GM18520 (cell line): ENCODE data around the gene KLHL3.

Source experiments
- ATAC-seq: cut with Tn5 transposase; IDR thresholded peaks from one replicate; pipeline ENCODE4 v1.9.1; 2021; ENCODE audit not compliant: unreplicated experiment

The KLHL3 gene

DNA sequence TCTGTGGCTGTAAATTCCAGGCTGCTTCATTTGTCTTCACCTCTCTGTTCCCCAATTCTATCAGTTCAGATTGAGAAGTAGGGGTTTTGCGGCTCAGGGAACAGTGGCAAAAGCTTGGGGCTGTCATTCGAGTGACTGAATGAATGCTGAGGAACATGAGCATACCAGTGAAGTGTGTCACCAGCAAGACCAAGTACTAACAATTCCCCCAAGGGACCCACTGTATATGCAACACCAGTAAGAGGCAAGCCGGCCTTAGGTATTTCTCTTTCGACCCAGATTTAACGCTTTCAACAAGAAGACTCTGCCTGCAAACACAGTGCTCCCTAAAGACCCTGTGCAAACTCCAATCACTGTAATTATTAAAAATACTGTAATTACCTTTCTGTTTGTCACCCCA is 25.8 kb downstream of the KLHL3 start:
- no peak for ATAC-seq

DNA sequence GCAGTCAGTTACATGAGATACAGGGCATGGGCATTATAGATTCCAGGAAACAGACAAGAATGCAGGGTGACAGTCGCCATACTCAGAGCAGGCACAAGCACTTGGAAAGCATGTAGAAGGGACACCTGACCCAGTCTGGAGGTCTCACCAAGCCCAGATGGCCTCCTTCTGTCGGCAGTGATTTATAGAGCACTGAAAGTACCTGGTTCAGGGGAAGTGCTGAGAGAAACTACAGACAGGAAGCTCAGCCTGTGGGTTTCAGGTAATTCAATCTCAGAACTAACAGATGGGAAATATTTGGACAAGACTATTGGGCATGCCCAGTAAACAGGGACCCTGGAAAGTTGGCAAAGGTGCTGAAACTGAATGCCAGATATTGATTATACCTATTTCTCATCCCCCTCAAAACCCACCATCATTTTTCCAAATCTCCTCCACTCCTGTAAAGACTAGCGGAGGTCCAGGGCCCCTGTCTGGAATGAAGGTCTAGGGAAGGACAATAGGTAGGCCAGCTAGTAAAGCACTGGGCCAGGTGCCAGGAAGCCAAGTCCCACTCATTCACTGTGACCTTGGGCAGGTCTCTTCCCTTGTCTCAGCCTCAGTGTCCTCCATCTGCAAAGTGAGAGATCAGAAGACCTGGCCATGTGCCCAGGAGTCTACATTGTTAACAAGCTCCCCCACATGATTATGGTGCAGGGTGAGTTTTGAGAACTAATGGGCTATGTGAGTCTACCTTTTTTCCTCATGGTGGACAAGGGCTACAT is 26.9 kb downstream of the KLHL3 start:
- ATAC-seq, result no peak

DNA sequence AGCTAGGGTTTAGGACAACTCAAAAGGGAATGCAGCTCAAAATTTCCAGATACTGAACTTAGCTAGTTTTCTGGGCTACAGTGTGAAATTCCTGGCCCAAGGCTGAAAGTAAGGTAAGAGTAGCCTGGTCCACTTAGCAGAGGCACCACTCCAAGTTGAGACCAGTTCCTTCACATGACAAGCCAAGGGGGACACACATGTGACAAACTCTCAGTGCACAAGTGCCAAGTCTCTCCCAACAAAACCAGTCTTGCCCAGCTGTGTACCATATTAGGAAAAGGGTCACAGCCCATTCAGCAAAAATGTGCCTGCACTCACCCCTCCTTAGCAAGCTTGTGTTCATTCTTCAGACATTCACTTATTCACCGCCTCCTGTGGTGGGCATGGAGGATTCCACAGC is 27.8 kb downstream of the KLHL3 start:
- no peak for ATAC-seq

DNA sequence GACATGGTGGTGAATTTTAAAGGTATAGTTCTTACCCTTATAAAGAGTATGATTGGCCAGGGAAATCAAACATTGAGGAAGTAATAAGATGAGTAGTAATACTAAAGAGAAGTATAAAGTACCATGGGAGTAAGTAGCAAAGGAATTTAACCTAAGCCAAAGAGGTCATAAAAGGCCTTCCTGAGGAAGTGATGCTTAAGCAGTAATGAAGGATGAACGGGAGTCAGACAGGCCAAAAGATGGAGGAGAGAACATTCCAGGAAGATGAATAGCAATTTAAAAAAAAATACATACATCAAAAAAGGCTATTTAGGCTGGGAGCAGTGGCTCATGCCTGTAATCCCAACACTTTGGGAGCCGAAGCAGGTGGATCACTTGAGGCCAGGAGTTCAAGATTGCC is 29.0 kb downstream of the KLHL3 start:
- ATAC-seq, result no peak

DNA sequence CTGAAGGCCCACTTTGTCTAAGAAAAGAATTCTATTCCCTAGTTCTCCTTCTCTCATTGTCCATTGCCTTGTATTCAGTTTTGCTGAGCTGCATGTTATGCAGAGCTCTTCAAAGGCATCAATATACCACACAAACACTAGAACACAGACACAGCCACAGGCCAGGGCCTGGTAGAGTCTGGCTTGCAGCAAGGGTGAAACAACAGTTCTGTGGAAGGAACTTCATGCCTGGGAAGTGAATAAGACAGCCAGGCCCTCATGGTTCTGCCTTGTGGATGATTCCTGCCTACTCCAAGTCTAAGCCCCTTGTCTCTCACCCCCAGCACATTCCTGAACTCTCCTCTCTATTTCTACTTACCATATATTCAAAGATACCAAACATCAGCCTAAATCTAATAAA is 30.8 kb downstream of the KLHL3 start:
- ATAC-seq, result no peak

DNA sequence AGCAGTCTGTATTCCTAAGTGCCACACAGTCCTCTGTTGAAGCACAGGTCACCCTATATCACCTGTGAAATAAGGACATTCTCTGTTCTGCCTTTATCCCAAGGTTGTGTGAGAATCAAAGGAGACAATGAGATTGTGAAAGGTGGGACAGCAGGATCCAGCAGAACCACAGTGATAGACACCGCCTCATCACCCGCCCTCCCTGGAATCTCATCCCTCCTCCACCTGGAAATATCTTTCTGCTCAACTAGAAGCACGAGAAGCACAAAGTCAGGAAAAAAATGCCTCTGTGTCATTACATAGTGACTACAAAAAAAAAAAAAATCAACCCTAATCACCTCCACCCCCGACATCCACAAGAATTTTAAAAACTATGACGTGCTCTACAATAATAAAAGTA is 32.3 kb downstream of the KLHL3 start:
- no peak for ATAC-seq

DNA sequence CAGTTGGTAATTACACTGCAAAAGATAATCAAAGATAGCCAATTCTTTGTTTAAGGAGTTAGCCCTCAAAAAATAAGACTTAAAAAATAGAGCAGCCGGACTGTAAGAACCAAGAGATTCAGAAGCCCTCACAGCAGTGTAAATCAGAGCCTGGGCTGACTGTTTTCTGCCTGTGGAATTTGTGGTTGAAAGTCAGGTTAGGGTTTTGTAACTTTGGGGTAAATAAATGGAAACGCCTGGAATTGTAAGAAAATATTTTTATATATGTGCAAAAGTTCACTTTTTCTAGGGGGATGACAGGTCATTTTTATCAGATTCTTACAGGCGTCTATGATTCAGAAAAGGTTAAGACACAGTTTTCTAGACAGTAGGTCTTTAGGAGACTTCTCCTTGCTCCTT is 35.6 kb downstream of the KLHL3 start:
- ATAC-seq, result no peak

DNA sequence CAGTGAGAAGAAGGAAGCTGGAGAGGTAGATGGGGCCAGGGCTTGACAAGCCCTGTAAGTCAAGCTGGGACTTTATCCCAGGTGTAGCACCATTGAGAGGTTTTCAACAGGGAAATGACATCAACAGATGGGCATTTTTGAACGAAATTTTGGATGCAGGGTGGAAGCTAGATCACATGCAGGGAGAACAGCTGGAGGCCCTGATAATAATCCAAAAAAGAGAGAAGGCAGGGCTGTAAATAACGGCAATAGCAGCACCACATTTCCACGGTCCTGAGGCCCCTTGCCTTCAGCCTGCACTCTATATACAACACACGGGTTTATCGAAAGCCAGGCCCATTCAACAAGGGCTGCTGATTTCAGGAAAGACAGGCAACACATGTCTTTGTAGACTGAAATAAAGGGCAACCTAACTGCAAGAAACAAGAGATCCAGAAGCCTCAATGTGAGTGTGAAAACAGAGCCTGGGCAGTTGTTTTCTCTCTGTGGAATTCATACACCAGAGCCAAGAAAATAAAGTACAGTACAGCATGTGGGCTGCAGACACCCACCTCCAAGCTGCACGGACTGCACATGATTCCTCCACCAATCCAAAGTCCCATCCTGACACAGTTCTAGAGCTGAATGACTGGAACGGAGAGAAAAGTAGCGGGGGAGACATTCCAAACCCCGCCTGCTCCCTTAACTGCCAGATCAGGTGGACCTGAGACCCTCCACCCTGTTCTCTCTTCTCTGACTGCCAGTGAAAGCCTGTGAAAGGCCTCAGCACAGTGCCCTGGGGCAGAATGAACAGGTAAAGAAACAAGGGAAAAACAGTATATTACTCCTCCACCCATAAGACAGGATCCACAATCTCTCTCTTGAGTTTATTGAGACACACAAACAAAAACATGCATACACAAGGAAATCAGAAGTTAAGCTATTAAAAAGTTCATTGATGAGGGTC is 36.3 kb downstream of the KLHL3 start:
- ATAC-seq, result no peak

DNA sequence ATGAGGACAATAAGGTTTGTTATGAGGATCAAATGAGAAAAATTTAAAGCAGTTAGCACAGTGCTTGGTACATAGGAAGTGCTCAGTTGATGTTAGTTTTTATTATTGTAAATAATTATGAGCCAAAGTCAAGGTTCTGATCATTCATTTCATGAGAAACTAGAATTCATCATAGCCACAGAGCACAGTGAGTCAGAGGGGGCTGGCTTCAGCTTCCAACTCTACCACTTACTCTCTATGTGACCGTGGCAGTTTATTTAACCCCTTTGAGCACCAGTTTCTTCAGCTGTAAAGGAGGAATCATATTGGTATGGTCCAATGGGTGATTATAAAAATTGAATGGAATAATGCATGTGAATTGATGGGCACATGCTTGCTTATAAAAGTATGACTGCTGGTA is 39.4 kb downstream of the KLHL3 start:
- ATAC-seq, result no peak

DNA sequence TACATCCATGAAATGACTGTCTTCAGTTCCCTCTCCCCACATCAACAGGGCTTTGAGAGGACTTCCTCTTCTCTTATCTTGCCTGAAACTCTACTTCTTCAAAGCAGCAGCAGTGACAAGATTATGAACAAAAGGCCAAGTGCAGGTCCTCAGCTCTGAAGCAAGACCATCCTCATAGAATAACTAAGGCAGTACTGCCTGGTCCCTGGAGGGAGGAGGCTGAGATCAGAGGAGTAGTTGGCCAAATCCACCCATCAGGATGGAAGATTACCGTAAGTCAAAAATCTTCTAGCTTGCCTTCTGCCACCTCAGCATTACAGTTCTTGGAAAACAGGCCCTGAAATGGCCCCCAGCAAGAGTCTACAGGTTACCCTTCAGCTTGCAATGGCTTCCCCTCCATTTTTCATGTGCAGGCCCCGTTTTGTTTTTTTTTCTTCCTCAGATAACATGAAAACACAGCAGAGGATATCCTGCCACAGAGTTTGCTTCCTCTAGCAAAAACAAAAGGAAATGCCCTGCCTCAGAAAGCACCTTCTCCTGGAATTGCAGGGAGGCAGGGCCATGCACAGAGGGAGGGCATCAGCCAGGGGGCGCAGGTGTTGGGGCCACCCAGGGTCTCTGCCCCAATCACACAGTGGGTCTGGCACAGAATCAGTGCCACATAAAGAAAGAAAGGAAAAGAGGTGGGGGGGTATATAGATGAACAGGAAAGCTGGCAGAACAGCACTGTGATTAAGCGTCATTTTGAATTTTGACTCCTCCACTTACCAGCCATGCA is 40.0 kb downstream of the KLHL3 start:
- no peak for ATAC-seq

DNA sequence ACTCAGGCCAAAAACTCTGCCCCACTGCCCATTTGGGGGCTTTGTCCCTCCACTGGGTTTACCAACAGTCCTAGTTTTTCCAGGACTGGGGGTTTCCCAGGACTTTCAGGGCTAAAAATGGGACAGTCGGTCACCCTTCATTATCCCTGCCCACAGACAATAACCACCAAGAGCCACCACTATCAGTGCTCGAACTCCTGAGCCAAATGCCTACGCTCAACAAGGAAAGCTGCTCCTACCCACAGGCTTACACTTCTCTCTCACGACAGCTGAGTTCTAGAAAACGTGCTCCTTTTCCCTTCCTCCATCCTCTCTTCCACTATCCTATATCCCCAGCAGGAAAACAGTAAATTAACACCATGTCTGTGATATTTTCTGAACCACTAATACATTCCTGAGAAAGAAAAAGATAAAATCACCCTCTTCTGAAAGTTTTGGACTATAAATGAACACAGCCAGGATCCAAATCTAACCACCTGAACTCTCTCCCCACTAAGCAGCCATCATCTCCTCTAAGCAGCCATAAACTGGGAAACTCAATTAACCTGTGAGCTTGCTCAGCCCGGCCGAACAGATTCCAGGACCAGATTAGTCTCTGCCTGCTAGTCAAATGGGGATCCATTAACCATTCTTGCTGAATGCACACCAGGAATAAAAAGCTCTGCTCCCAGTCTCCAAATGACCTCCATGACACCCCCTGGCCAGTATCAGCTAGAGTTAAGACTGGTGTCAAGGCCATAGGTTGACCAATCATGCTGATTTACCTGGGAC is 41.8 kb downstream of the KLHL3 start:
- ATAC-seq, result no peak

DNA sequence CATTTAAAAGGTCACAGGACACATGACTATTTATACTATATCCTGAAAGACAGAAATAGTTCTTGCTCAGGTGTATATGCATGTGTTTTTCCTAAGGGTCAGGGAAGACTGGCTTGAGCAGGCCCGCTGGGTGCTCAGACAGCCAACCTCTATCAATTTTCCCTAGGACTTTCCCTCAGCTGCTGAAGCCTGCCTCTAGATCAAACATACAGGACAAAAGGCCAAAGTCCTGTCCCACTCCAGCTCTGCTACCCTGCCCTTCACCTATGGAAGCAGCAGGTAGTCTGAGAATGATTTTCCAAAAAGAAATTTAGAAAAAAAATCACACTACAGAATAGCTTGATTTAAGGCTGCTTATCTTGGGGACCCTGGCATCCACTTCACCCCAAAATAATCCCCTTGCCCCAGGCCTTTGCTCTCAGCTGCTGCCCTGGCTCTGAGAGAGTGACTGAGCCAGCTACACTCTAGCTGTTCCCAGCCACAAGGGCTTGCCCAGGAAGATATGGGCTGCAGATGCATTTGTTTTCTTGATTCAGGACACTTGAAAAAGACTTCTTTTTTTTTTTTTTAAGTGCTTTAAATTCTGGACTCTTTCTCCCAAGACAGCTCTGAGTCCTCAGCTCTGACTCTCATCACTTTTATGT is 42.5 kb downstream of the KLHL3 start:
- ATAC-seq, result no peak

DNA sequence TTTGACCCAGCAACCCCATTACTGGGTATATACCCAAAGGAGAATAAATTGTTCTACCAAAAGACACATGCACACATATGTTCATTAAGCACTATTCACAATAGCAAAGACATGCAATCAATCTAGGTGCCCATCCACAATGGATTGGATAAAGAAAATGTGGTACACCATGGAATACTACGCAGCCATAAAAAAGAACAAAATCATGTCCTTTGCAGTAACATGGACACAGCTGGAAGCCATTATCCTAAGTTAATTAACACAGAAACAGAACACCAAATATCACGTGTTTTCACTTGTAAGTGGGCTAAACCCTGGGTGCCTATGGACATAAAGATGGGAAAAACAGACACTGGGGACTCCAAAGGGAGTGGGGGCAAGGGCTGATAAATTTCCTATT is 46.6 kb downstream of the KLHL3 start:
- ATAC-seq, result no peak

DNA sequence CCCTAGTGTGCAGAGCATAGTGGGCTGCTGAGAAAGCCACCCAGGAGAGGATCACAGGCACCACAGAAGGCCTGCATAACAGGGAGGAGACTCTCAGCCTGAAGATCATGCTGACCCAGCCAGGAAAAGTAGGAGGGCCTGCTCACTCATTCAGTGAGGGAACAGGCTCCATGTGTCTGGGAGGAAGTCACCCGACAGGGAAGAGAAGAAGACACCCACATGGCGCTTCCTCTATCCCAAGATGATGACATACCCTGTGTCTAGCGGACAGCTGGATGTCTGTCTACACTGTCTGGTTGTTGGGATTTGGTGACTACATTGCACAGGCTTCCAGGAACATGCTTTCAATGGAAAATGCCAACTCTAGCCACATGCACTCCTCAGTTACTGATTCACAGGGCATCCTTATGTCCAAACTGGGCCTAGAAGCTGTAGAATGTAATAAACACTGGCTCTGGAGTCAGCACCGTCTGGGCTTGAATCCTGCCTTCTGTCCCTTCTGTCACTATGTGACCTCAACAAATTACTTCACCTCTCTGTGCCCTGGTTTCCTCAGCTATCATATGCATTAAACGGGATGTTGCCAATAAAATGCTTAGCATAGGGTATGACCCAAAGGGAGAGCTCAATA is 47.6 kb downstream of the KLHL3 start:
- ATAC-seq, result no peak

DNA sequence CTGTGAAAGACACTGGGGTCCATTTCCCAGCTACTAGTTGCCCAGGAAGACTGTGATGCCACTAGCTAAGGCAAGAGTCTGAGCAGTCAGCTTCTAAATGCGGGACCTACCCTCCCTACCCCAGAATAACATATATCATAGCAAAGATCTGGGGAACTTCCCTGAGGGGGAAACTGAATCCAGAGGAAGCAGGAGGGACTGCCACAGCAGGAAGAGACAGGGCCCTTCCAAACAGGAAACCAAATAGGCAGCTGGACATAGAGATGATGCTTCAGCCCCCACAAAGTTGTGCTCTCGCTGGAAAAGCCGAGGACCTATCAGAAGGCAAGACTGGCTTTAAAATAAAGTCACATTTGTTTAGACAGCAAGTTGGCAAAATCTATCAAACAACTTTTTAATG is 51.1 kb downstream of the KLHL3 start:
- ATAC-seq, result no peak

DNA sequence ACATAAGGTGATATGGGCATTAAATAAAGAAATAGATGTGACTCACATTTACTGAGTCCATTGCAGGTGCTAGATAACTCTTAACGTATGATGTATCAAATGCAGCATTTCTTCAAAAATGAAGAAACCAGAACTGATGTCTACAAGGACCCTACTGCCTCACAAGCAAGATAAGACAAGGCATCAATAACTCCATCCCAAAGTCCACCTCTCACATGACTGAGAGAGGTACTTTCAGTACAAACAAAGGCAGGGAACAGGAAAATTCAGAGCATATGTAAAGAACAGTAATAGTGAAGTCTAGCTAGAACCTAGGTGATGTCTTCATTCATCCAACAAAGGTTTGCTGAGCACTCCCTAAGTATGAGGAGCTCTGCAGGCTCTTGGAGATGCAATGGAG is 54.7 kb downstream of the KLHL3 start:
- no peak for ATAC-seq

DNA sequence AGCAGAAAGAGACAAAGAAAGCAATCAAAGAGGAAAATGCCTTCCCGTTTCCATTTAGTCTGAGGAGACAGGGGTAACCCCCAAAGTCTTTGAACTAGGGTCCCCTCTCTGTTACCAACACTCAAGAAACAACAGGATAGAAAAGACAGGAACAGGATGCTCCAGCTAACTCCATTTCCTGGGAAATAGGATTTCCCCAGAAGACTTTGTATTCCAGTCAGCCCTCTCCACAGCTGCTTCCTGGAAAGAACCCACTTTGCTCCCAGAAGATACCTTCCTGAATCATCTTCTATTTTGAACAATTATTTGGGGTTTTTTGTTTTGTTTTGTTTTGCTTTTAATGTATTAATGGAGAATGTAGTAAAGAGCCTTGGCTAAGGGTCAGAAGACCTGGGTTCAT is 56.0 kb downstream of the KLHL3 start:
- no peak for ATAC-seq

DNA sequence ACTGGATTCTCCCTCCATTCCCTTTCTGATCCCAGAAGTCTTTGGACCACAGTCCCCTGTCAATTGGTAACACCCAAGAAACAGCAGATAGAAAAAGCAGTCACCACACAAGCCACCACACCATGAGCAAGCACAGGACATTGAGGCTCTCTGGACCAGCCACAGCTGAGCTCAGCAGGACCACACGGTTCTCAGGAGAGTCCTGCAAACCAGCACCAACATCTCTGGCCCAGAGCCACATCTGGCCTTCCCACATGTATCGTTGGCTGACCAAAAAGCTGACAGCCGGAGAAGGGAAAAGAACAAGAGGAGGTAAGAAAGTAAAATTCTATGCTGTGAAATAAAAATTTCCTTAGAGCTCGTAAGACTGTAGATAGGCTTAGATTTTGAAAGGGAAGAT is 56.7 kb downstream of the KLHL3 start:
- ATAC-seq, result no peak

DNA sequence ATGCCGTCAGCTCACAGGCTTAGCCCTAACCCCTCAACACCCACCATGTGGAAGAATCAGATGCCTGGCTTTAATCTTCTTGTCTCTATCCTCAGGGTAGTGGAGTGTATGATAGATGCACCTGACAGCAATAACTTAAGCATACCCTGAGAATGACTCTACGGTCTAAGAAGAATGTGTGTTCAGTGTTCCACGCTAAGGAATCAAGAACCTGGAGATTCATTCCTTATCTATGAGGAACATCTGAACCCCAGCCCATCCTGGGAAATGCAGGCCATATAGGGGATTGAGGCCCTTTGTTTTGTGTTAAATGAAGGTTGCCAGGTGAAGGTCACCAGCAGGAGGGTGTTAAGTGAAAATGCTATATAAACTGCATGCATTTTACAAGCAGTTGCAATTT is 63.0 kb downstream of the KLHL3 start:
- ATAC-seq, result no peak

DNA sequence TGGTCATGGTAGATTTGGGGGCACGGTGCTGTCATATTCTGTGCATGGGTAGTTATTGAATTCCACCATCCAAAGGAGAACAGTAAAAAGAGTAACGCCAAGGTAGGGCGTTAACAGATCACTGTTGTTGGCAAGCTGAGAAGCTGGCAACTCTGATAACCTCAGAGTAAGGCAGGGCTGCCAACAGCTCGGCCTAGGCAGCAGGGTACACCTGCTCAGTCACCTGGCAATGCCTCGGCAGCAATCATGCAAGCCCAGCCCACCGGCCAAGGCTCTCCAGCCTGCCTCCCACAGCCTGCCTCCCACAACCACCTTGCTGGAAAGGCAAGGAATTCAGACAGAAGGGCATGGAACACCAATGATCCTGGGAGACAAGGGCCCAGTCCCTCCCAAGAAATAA is 63.9 kb downstream of the KLHL3 start:
- ATAC-seq, result no peak
